Ramos (cell line): Measurements from ENCODE around the gene OR1M1.
"Not testable (repeated sequence)": the region's sequence is repeated elsewhere in the genome, so short reads cannot be mapped to it uniquely, and the experiment has no call there.

ENCODE experiments used
- in situ Hi-C: fragments of 300-500 bp; cut with MboI; formaldehyde crosslinking; loops from one replicate; pipeline ENCODE4 v1.14.3; 2022; ENCODE audit warnings: low sequenced_read_pairs; ENCODE audit not compliant: unreplicated experiment

The OR1M1 gene, protein sequence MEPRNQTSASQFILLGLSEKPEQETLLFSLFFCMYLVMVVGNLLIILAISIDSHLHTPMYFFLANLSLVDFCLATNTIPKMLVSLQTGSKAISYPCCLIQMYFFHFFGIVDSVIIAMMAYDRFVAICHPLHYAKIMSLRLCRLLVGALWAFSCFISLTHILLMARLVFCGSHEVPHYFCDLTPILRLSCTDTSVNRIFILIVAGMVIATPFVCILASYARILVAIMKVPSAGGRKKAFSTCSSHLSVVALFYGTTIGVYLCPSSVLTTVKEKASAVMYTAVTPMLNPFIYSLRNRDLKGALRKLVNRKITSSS

DNA sequence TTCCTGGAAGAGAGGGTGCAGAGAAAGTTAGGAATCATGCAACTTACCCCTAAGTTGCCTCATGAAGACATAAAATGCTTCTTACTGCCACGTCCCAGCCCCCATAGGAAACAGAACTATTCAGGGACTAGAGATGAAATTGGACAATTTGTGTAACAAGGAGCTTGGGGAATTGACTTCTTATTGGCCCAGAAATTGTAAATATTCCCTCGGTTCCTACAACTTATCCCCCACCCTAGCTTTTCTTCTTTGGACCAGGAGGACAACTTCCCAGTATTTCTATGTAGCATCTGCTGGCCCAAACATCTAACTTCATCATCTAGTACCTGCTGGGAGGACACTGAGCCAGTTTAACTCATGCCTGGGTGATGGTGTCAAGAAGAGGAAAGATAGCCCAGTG lies at the start of gene OR1M1:
Gene OR1M1 (plus strand): TSS at position 301 of the 400 bp plus-strand sequence. CDS start 6,184 bp downstream, outside the sequence.
- in situ Hi-C loops = no loop called here

DNA sequence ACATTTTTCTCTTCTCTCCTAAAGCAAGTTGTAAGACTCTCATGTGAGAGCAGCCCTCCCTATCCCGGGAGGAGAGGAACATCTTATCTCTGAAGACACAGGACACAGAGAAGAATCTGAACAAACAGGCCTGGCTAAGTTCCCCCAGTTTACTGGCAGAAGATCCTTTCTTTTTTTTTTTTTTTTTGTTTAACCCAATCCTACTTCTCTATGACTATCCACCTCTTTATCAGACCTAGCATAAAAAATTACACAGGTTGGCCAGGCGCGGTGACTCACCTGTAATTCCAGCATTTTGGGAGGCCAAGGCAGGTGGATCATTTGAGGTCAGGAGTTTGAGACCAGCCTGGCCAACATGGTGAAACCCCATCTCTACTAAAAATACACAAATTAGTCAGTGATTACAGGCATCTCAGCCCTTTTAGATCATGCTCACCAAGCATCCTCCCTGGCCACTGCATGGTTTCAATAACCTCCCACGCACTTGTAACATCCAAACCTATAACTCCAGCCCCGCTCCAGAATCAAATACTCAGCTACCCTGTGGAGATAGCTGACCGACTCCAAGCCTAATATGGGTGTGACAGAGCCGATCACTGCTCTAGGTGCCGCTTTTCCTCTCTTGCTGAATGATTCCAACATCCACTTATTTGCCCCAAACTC lies 49.3 kb upstream of the OR1M1 start:
- in situ Hi-C loops = no loop called here

DNA sequence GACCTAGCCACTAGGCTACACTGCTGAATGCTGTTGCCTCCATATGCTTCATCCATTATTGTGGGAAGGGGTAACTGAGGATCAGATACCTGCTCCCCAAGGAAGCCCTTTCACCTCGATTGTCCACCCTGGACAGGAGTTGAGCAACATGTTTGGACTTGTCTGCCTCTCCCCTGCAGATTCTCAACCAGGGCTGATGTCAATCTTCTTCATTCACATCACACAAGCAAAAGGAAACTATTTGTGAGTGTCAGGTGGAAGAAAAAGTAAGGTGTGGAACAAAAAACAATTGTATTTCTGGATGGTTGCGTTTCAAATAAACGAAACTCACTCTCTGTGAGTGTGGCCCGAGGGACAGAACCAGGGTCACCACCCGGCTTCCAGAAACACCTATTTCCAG lies 47.1 kb upstream of the OR1M1 start:
- in situ Hi-C loops = no loop called here

DNA sequence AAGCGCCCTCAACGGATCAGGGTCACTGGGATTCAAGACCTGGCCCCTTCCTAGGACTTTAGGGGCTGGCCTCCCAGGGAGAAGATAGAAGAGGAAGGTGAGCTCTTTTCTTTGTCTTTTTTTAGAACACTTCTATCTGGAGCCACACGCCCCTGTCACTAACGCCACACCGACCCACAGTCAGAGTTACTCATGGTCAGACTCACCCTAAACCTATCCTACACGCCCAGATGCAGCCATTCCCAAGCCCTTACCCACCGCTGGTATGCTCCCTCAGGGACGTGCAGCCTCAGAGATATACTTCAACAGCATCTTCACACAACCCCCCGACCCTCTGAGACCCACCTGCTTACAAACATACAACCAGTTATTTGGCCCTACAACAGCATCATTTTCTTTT lies 46.7 kb upstream of the OR1M1 start:
- in situ Hi-C loops = no loop called here

DNA sequence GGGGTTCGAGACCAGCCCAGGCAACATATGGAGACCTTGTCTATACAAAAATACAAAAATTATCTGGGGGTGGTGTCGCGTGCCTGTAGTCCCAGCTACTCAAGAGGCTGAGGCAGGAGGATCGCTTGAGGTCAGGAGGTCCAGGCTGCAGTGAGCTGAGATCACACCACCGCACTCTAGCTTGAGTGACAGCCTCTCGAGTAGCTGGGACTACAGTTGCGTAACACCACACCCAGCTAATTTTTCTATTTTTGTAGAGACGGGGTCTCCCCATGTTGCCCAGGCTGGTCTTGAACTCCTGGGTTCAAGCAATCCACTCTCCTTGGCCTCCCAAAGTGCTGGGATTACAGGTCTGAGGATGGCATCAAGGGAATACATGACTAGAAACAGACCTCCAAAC lies 45.8 kb upstream of the OR1M1 start:
- in situ Hi-C loops = no loop called here

DNA sequence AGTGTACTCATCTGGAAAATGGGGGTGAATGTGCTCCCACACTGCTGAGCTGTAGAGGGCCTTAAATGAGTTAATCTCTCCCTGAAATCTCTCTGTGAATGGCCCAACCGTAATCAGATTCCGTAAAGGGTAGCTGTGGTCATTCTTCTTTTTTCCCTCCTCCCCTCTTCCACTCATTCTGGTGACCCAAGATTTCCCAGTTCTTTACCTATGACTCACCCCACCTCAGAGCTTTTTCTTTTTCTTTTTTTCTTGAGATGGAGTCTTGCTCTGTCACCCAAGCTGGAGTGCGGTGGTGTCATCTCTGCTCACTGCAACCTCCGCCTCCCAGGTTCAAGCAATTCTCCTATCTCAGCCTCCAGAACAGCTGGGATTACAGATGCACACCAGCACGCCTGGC lies 43.3 kb upstream of the OR1M1 start:
- in situ Hi-C loops = no loop called here

DNA sequence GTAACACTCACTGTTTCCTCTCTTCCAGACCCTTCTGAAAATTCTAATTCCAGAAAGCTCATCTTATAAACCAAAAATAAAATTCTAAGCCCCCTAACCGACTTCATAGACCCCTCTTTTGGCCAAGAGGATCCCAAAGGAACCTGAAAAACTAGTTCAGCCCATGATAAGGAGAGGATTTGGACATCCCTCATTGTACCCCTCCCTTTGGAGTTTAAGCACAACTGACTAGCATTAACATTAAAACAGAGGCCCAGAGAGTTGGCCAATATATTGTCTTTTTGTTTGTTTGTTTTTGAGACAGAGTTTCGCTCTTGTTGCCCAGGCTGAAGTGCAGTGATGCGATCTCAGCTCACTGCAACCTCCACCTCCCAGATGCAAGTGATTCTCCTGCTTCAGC lies 42.4 kb upstream of the OR1M1 start:
- in situ Hi-C loops = no loop called here

DNA sequence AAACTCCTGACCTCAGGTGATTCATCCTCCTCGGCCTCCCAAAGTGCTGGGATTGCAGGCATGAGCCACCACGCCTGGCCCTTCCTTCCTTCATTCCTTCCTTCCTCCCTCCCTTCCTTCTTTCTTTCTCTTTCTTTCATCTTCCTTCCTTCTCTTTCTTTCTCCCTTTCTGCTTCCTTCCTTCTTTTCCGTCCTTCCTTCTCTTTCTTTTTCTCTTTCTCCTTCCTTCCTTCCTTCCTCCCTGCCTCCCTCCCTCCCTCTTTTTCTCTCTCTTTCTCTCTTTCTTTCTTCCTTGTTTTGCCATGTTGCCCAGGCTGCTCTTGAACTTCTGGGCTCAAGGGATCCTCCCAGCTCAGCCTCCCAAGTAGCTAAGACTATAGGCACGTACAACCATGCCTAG lies 40.2 kb upstream of the OR1M1 start:
- in situ Hi-C loops = no loop called here

DNA sequence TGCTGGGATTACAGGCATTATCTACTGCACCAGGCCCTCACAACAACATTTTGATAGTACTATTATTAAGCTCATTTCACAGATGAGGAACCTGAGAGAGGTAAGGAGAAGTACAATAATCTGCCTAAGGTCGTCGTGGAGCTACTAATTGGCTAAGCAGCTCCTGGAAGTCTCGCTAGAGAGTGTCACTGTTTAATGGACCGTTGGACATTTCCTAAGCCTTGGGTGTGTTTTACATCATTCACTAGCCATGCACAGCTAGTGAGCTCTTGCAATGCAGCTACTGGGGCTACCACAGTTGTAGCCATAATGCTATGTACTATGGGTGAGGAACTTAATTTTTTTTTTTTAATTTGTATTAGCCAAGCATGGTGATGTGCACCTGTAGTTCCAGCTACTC lies 34.0 kb upstream of the OR1M1 start:
- in situ Hi-C loops = no loop called here

DNA sequence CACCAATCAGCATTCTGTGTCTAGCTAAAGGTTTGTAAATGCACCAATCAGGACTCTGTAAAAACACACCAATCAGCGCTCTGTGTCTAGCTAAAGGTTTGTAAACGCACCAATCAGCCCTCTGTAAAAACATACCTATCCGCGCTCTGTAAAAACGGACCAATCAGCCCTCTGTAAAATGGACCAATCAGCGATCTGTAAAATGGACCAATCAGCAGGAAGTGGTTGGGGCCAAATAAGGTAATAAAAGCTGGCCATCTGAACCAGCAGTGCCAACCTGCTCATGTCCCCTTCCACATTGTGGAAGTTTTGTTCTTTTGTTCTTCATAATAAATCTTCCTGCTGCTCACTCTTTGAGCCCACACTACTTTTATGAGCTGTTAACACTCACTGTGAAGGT lies 33.2 kb upstream of the OR1M1 start:
- in situ Hi-C loops = not testable (repeated sequence)

DNA sequence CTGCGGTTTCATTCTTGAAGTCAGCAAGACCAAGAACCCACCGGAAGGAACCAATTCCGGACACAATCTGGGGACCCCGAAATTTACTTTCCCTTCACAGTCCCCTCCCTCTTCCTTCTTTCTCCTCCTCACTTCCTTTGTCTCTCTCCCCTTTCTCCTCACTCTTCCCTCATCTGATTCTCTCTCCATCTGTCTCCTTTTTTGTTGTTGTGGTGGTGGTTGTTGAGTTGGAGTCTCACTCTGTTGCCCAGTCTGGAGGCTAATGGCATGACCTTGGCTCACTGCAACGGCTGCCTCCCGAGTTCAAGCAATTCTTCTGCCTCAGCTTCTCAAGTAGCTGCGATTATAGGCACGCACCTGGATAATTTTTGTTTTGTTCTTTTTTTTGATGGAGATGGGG lies 32.7 kb upstream of the OR1M1 start:
- in situ Hi-C loops = no loop called here

DNA sequence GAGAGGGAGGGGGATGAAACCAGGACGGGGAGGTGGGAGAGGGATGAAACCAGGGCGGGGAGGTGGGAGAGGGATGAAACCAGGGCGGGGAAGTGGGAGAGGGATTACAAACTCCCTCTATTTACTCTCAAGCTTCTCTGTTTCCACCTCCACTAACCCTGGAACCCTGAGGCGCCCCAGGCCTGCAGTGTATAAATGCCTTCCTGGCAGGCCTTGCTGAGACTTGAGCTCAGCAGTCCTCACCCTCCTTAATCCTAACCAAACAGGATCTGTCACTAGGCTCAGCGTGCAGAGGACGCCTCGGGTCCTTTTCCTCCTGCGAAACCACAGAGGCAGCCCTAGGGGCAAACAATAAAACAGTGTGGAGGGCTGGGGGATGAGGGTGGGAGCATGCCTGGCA lies 32.1 kb upstream of the OR1M1 start:
- in situ Hi-C loops = no loop called here

DNA sequence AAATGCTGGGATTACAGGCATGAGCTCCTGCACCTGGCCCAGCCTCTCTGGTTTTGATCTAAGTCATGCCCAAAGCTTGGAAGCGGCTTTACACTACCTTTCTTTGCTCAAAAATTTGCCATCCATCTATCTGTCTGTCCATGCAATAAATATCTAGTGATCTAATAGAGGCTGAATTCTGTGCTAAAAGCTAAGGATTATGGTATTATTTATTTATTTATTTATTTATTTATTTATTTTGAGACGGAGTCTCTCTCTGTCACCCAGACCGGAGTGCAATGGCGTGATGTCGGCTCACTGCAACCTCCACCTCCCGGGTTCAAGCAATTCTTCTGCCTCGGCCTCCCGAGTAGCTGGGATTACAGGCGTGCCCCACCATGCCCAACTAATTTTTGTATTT lies 30.7 kb upstream of the OR1M1 start:
- in situ Hi-C loops = not testable (repeated sequence)

DNA sequence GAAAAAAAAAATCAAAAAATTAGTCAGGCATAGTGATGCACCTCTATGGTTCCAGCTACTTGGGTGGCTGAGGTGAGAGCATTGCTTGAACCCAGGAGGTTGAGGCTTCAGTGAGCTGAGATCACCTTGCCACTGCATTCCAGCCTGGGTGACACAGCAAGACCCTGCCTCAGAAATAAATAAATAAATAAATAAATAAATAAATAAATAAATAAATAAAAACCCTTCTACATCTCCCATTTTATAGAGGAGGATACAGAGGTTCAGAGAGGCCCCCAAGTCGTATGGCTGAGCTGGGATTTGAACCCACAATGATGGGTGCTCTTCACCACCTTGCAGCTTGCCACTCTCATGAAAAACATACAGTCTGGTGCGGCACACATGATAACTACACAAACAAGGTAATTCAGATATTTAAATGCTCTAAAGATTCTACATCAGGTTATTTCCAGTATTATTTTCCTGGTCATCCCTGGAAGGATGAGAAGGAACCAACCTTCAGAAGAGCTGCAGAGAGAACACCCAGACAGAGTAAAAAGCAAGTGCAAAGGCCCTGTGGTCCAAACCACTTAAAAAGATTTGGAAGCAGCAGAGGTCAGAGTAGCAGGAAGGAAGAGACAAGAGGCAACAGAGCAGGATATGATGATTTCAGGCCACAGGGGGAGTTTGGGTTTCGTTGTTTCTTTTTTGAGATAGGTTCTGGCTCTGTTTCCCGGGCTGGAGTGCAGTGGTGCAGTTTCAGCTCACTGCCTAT lies 29.2 kb upstream of the OR1M1 start:
- in situ Hi-C loops = no loop called here

DNA sequence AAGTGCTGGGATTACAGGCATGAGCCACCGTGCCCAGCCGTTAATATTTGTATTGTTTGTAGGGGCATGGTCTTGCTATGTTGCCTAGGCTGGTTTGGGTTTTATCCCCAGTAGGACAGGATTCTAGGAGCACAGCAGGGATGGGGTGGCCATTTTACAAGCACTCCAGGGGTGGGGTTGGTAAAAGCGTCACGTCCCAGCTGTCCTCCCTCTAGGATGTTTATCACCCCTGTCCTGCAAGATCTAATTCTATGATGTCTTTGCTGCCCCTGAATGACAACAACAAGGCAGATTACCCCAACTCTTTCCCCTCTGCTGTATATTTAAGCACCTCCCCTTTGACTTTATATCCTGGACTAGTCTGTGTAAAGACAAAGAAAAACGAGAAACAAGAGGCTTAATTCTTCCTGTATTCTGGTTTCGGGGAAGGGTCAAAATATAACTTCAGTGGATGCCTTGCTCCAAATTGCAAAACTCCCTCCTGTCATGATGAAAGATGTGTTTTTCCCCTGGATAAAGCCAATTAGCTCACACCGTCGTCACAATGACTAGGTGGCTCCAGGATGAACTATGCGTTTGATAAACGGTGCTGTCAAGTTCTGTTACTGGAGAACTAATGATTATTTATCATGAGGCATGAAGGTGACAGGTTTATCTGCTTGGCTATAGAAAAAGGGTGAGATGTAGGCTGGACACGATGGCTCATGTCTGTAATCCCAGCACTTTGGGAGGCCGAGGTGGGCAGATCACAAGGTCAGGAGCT lies 27.8 kb upstream of the OR1M1 start:
- in situ Hi-C loops = no loop called here

DNA sequence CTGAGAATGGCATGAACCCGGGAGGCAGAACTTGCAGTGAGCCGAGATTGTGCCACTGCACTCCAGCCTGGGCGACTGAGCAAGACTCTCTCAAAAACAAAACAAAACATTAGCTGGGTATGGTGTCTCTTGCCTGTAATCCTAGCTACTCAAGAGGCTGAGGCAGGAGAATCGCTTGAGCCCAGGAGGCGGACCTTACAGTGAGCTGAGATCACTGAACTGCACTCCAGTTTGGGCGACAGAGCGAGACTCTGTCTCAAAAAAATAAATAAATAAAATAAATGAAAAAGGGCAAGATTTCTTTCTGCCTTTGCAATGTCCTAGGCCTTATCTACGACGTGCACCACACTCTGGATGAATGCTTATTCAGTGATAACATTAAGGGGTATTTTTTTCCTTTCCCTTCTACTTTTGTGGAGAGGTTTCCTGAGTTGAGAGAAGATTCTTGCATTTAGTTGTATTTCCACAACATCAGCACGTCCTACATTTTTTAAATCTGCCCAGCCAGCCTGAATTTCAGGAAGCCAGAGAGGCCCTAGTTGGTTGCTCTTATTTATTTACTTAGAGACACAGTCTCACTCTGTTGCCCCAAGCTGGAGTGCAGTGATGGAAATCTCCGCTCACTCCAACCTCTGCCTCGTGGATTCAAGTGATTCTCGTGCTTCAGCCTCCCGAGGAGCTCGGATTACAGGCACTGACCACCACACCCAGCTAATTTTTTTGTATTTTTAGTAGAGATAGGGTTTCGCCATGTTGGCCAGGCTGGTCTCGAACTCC lies 26.1 kb upstream of the OR1M1 start:
- in situ Hi-C loops = no loop called here

DNA sequence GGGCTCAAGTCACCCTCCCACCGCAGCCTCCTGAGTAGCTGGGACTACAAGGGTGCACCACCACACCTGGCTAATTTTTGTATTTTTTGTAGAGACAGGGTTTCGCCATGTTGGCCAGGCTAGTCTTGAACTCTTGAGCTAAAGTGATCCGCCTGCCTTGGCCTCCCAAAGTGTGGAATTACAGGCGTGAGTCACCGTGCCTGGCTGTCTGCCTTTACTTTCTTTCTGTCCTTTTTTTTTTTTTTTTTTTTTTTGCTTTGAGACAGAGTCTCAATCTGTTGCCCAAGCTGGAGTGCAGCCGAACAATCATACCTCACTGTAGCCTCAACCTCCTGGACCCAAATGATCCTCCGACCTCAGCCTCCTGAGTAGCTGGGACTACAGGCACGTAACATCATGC lies 25.0 kb upstream of the OR1M1 start:
- in situ Hi-C loops = no loop called here

DNA sequence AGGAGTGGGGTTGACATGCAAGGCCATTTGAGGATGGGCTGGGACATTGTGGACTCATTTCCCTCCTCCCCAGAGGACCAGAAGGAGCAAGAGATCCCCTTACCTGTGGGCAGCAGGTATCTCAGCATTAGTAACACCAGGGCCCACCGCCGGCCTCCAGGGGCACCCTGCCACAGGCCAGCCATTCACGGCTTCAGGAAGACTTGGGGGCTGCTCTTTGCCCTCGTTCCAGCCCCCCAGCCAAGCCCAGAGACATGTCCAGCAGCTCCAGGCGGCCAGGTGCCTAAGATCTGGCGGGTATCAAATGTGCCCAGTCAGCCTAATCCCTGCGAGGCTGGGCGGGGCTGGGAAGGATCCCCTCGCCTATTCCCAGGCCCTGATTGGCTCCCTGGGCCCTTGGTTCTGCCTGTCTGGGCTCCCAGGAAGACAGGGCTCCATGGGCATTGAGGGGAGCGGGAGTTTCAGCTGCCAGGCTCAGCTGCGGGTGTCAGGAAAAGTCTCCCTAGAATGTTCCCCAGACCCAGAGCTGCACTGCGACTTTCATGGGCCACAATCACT lies 21.3 kb upstream of the OR1M1 start:
- in situ Hi-C loops = no loop called here

DNA sequence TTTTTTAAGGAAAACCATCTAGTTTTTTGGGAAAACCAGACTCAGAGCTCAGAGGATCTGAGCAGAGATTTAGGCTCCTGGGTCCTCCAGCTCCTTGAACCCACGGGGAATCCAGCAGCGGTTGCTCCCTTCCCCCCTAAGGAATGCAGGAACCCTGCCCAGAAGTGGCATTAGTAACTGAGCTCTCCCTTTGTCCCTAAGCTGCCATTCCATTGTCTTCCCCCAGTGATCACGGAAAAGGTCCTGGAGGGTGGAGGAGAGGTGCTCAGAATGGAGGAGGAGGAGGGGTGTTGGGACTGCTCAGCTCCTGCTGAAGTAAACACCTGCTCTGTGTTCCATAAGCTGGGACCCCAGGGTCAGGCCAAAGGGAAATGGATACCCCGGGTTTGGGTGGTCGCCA lies 16.8 kb upstream of the OR1M1 start:
- in situ Hi-C loops = no loop called here

DNA sequence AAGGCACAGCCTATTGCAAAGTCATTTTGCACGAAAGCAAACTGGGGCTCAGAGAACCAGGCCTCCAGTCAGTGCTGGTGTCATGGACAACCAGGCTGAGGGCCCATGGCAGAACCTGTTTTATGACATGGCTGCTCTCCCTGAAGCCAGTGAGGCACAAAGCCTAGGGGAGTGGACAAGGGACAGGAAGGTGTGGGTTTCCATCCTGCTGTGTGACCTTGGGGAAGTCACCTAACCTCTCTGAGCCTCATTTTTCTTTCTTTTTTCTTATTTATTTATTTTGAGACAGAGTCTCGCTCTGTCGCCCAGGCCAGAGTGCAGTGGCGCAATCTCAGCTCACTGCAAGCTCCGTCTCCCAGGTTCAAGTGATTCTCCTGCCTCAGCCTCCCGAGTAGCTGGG lies 15.1 kb upstream of the OR1M1 start:
- in situ Hi-C loops = not testable (repeated sequence)
